Measurements from ENCODE around the gene BCAT1. TPM values are rescaled to one million over a fixed set of nuclear protein-coding genes. Genes with fewer than 3 reads are reported as not detected.

Gene BCAT1
- total and polyA plus RNA-seq, 9 of the 15 experiments (the other 6 are each of a cell fraction or from before 2014, with no cell fraction given) = 38.5 to 157 (median 66.8) TPM

DNA sequence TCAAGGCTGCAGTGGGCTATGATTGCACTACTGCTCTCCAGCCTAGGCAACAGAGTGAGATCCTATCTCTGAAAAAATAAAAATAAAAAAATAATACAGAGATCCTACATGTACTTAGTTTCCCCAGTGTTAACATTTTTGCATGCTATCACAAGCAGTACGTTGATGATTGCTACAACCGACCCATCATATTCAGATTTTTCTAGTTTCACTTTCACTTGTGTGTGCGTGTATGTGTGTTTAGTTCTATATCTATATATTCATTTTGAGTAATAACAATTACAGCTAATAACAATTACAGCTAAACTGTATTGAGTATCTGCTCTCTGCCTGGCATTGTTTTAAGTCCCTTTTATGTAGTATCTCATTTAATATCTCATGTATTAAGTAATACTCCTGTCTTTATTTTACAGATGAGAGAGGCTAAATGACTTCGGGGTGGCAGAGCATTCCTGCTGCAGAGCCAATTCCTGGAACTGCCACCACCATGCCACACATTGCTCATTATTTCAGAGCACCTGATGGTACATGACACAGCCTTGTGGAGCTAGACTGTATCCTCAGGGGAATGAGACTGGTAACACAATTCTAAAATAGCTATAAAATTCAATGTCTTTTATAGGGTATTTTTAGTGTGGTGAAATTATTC is 153.1 kb downstream of the BCAT1 start:
- H3K4me1 ChIP-seq (replicated peaks in 1 of 2; ENCODE audit: control insufficient read depth in 2 of 2, insufficient read depth in 2 of 2, low read length in 2 of 2) = 0 out of 5 replicates have a peak, but pooled peaks cover 0 to 2% of the 10 kb centered on the region in 2 experiments
- no peak overlapping the region for H3K9ac ChIP-seq (ENCODE audit: insufficient read depth in 1 of 2, low read depth in 2 of 2, low read length in 2 of 2)
- no peak for ATAC-seq
- H3K36me3 ChIP-seq (ENCODE audit: control insufficient read depth, insufficient read depth, low read length) = no peaks in the 10 kb centered on the region
- in situ Hi-C loops (cut with MboI) (loop anchor here (25.0 kb wide), 1 partner anchor 684 kb away; no protein-coding TSS in a partner anchor), intact Hi-C loops (cut with micrococcal nuclease) (no loop called here)
- TF ChIP-seq, protein P1, sequence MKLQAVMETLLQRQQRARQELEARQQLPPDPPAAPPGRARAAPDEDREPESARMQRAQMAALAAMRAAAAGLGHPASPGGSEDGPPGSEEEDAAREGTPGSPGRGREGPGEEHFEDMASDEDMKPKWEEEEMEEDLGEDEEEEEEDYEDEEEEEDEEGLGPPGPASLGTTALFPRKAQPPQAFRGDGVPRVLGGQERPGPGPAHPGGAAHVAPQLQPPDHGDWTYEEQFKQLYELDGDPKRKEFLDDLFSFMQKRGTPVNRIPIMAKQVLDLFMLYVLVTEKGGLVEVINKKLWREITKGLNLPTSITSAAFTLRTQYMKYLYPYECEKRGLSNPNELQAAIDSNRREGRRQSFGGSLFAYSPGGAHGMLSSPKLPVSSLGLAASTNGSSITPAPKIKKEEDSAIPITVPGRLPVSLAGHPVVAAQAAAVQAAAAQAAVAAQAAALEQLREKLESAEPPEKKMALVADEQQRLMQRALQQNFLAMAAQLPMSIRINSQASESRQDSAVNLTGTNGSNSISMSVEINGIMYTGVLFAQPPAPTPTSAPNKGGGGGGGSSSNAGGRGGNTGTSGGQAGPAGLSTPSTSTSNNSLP (IDR thresholded peaks at IDR 0.05; ENCODE audit: borderline replicate concordance, low read depth, low read length) = no peak
- TF ChIP-seq, protein P2, sequence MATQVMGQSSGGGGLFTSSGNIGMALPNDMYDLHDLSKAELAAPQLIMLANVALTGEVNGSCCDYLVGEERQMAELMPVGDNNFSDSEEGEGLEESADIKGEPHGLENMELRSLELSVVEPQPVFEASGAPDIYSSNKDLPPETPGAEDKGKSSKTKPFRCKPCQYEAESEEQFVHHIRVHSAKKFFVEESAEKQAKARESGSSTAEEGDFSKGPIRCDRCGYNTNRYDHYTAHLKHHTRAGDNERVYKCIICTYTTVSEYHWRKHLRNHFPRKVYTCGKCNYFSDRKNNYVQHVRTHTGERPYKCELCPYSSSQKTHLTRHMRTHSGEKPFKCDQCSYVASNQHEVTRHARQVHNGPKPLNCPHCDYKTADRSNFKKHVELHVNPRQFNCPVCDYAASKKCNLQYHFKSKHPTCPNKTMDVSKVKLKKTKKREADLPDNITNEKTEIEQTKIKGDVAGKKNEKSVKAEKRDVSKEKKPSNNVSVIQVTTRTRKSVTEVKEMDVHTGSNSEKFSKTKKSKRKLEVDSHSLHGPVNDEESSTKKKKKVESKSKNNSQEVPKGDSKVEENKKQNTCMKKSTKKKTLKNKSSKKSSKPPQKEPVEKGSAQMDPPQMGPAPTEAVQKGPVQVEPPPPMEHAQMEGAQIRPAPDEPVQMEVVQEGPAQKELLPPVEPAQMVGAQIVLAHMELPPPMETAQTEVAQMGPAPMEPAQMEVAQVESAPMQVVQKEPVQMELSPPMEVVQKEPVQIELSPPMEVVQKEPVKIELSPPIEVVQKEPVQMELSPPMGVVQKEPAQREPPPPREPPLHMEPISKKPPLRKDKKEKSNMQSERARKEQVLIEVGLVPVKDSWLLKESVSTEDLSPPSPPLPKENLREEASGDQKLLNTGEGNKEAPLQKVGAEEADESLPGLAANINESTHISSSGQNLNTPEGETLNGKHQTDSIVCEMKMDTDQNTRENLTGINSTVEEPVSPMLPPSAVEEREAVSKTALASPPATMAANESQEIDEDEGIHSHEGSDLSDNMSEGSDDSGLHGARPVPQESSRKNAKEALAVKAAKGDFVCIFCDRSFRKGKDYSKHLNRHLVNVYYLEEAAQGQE (IDR thresholded peaks at IDR 0.05; ENCODE audit: borderline replicate concordance) = no peak
- TF ChIP-seq, protein P2 (CRISPR knock-in tag; IDR thresholded peaks at IDR 0.05; ENCODE audit: low read depth) = no peak
- TF ChIP-seq, protein P3, sequence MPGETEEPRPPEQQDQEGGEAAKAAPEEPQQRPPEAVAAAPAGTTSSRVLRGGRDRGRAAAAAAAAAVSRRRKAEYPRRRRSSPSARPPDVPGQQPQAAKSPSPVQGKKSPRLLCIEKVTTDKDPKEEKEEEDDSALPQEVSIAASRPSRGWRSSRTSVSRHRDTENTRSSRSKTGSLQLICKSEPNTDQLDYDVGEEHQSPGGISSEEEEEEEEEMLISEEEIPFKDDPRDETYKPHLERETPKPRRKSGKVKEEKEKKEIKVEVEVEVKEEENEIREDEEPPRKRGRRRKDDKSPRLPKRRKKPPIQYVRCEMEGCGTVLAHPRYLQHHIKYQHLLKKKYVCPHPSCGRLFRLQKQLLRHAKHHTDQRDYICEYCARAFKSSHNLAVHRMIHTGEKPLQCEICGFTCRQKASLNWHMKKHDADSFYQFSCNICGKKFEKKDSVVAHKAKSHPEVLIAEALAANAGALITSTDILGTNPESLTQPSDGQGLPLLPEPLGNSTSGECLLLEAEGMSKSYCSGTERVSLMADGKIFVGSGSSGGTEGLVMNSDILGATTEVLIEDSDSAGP (CRISPR knock-in tag; IDR thresholded peaks at IDR 0.05) = no peak
- TF ChIP-seq HNRNPH1 (optimal IDR thresholded peaks at IDR 0.05; ENCODE audit: low read depth, low read length) (no peak), ZBTB7A (IDR thresholded peaks at IDR 0.05; ENCODE audit: borderline replicate concordance, control insufficient read depth, low read depth, low read length) (no peak)
- H3K9me1 ChIP-seq (ENCODE audit: control insufficient read depth, insufficient read depth, low read length) = no peaks in the 10 kb centered on the region
- peak overlapping the region; percentile 34 for H2AFZ ChIP-seq (ENCODE audit: low read depth, low read length)
- peak overlapping the region; percentile 15 for H3K4me2 ChIP-seq (ENCODE audit: insufficient read depth, low read length)
- ChIA-PET CTCF (ENCODE audit: low intra/inter-chr PET ratio) (no interaction called here), POLR2A (no interaction called here)
- no peak overlapping the region for H3K27ac ChIP-seq (ENCODE audit: extremely low read depth, low read depth, low read length)
- no peak for FAIRE-seq
- BruUV-seq (replicated peaks) = no TSS peak
- H3K79me2 ChIP-seq (ENCODE audit: control insufficient read depth, insufficient read depth, low read length) = no peaks in the 10 kb centered on the region
- no peaks in the 10 kb centered on the region for H3K9me3 ChIP-seq (replicated peaks; ENCODE audit: control insufficient read depth, insufficient read depth, low read depth, low read length)
- no peaks in the 10 kb centered on the region for H4K20me1 ChIP-seq (replicated peaks; ENCODE audit: control insufficient read depth, insufficient read depth, low read length)
- H3K4me3 ChIP-seq = no peak overlapping the region
- 10% methylated on average over 4 of the region's 4 CpGs for WGBS (ENCODE audit: insufficient coverage, low coverage, missing lambda C conversion rate)
- H3K27me3 ChIP-seq (ENCODE audit: control insufficient read depth in 2 of 2, insufficient read depth in 2 of 2, low read length in 2 of 2) = no peaks in the 10 kb centered on the region; a peak in 1 of 5 replicates
- no peak for DNase-seq (ENCODE audit: extremely low read depth in 1 of 4, low spot score in 3 of 4)
